Mesenchymal stem cell (in vitro differentiated cells and primary cell): ENCODE measurements around the gene ADAM12.

Experiments
- DNase-seq: peaks from one replicate; pipeline ENCODE4 v3.0.0-alpha.2; 2013
- H2AFZ ChIP-seq: one replicate; pipeline ENCODE4 v1.6.1; 2013; ENCODE audit warnings: low read depth, mild to moderate bottlenecking, control low read depth, inconsistent platforms, low read length, moderate library complexity
- H2AK5ac ChIP-seq: 2 replicates; pipeline ENCODE4 v1.6.1; 2013; ENCODE audit warnings: low read length, moderate library complexity, mild to moderate bottlenecking, inconsistent platforms; ENCODE audit not compliant: severe bottlenecking
- H2BK120ac ChIP-seq: one replicate; pipeline ENCODE4 v1.6.1; 2013; ENCODE audit warnings: low read depth, mild to moderate bottlenecking, inconsistent platforms, low read length, moderate library complexity
- H2BK12ac ChIP-seq, 2 experiments: one replicate each; pipeline ENCODE4 v1.6.1; 2013; ENCODE audit warnings: inconsistent platforms in 2 of 2, low read length in 2 of 2, mild to moderate bottlenecking in 2 of 2, moderate library complexity in 2 of 2, control low read depth in 1 of 2
- H2BK15ac ChIP-seq: one replicate; pipeline ENCODE4 v1.6.1; 2013; ENCODE audit warnings: mild to moderate bottlenecking, low read depth, inconsistent platforms; ENCODE audit not compliant: poor library complexity, severe bottlenecking
- H2BK5ac ChIP-seq: 2 replicates; pipeline ENCODE4 v1.6.1; 2013; ENCODE audit warnings: low read depth, mild to moderate bottlenecking, low read length, control low read depth, inconsistent platforms; ENCODE audit not compliant: poor library complexity, severe bottlenecking
- H3K14ac ChIP-seq, 2 experiments: one replicate each; pipeline ENCODE4 v1.6.1; 2013; ENCODE audit warnings: inconsistent platforms in 2 of 2, low read length in 2 of 2, control low read depth in 1 of 2, mild to moderate bottlenecking in 1 of 2, moderate library complexity in 1 of 2
- H3K18ac ChIP-seq, 2 experiments: one replicate each; pipeline ENCODE4 v1.6.1; 2013; ENCODE audit warnings: inconsistent platforms in 2 of 2, low read length in 2 of 2, control low read depth in 1 of 2, low read depth in 1 of 2, mild to moderate bottlenecking in 1 of 2
- H3K23ac ChIP-seq, 2 experiments: one replicate each; pipeline ENCODE4 v1.6.1; 2013; ENCODE audit warnings: inconsistent platforms in 2 of 2, low read length in 2 of 2, mild to moderate bottlenecking in 2 of 2, moderate library complexity in 2 of 2, control low read depth in 1 of 2
- H3K27ac ChIP-seq: 2 replicates; pipeline ENCODE4 v1.5.1; 2013; ENCODE audit warnings: mild to moderate bottlenecking, moderate library complexity, low read length, control low read depth, inconsistent platforms; ENCODE audit not compliant: poor library complexity, severe bottlenecking
- H3K27me3 ChIP-seq, 2 experiments: 2 replicates each; pipeline versions ENCODE4 v1.6.1 to v1.7.0; 2013; ENCODE audit warnings: low read length in 2 of 2, mild to moderate bottlenecking in 2 of 2, moderate library complexity in 2 of 2, control low read depth in 1 of 2, inconsistent platforms in 1 of 2; ENCODE audit not compliant: control insufficient read depth in 1 of 2, insufficient read depth in 1 of 2
- H3K36me3 ChIP-seq, 2 experiments: 2 replicates each; pipeline versions ENCODE4 v1.6.1 to v1.7.0; 2013; ENCODE audit warnings: low read length in 2 of 2, control low read depth in 1 of 2, inconsistent platforms in 1 of 2, low read depth in 1 of 2, mild to moderate bottlenecking in 1 of 2; ENCODE audit not compliant: insufficient read depth in 2 of 2, control insufficient read depth in 1 of 2
- H3K4ac ChIP-seq, 2 experiments: one replicate each; pipeline ENCODE4 v1.6.1; 2013; ENCODE audit warnings: inconsistent platforms in 2 of 2, low read length in 2 of 2, mild to moderate bottlenecking in 2 of 2, moderate library complexity in 2 of 2, control low read depth in 1 of 2, low read depth in 1 of 2
- H3K4me1 ChIP-seq: 2 replicates; pipeline ENCODE4 v1.6.1; 2013; ENCODE audit warnings: low read depth, low read length, control low read depth; ENCODE audit not compliant: control insufficient read depth, insufficient read depth
- H3K4me2 ChIP-seq: 2 replicates; pipeline ENCODE4 v1.6.1; 2013; ENCODE audit warnings: low read length, mild to moderate bottlenecking, inconsistent platforms; ENCODE audit not compliant: poor library complexity, severe bottlenecking
- H3K4me3 ChIP-seq, 2 experiments: 2 replicates each; pipeline versions ENCODE4 v1.5.1 to v1.7.0; 2013; ENCODE audit warnings: low read length in 2 of 2, mild to moderate bottlenecking in 2 of 2, control low read depth in 1 of 2, low read depth in 1 of 2; ENCODE audit not compliant: insufficient read depth in 1 of 2
- H3K79me1 ChIP-seq: replicated peaks from 2 replicates; pipeline ENCODE4 v1.6.1; 2013; ENCODE audit warnings: mild to moderate bottlenecking, control low read depth, low read length, inconsistent platforms; ENCODE audit not compliant: poor library complexity, severe bottlenecking
- H3K9ac ChIP-seq: 2 replicates; pipeline ENCODE4 v1.7.0; 2013; ENCODE audit warnings: mild to moderate bottlenecking, low read length, moderate library complexity
- H3K9me3 ChIP-seq: 2 replicates; pipeline ENCODE4 v1.7.0; 2013; ENCODE audit warnings: mild to moderate bottlenecking, low read length; ENCODE audit not compliant: control insufficient read depth
- H4K8ac ChIP-seq: one replicate; pipeline ENCODE4 v1.6.1; 2013; ENCODE audit warnings: inconsistent platforms, mild to moderate bottlenecking, low read length, moderate library complexity
- H4K91ac ChIP-seq: one replicate; pipeline ENCODE4 v1.6.1; 2013; ENCODE audit warnings: mild to moderate bottlenecking, low read length, inconsistent platforms
- WGBS: methylation state at CpG from one replicate; pipeline ENCODE4 v1.1.7; 2013; ENCODE audit warnings: mixed read lengths; 5-methylcytosine and 5-hydroxymethylcytosine counted together

Gene ADAM12

DNA sequence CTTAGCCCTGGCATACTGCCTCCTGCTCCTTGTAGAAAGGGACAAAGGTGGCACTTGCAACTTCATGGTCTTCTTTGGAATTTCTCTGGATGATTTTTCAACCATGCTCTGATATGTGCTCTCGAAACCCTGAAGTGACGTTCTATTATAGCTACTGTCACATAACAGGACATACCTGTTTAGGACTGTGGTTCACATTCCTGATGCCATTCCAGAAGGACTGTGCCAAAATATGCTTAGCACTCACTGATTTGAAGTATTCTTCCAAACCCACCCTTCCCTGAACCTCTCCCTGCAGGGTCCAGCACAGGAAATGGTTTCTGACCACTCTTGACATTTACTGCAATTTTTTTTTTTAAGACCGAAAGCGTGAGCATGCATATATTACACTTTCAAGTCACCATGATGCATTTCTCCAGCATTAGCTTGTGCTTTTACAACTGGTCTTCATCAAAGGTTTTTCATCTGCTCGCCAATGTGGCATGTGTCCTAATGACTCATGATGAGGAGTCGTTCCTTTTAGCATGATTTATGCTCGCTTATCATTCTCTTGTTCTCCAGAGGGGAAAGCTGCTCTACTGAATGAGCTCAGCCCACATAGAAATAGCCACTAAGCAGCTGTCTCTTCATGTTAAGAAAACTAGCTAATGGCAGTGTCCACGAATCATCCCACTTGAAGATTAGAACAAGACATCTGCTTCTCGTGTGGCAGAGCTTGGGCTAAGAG, 135.2 kb downstream of the ADAM12 start:
- peak overlapping the region; percentile 75 for H3K9ac ChIP-seq
- peak overlapping the region in 1 of 2 experiments; percentile 64 for H3K14ac ChIP-seq
- H3K9me3 ChIP-seq: peaks cover 4% of the 10 kb centered on the region
- no peak overlapping the region for H3K4me2 ChIP-seq
- peak overlapping the region; percentile 82 for H2BK120ac ChIP-seq
- no peak overlapping the region for H3K4me3 ChIP-seq
- peak overlapping the region; percentile 40 for H3K27ac ChIP-seq
- H4K8ac ChIP-seq: peak overlapping the region; percentile 86
- H2BK5ac ChIP-seq: no peak overlapping the region
- peak overlapping the region; percentile 78 to 99 for H3K18ac ChIP-seq
- H2AFZ ChIP-seq: no peak overlapping the region
- peak overlapping the region; percentile 98 for H4K91ac ChIP-seq
- no peaks in the 10 kb centered on the region for H3K27me3 ChIP-seq
- 2% methylated on average over 8 of the region's 9 CpGs for WGBS
- peak overlapping the region; percentile 66 to 98 for H3K4ac ChIP-seq
- H2AK5ac ChIP-seq: peak overlapping the region; percentile 35
- H3K36me3 ChIP-seq: peaks cover 19 to 51% of the 10 kb centered on the region in 2 experiments
- peak; percentile 99 for DNase-seq
- peak overlapping the region; percentile 99 to 100 for H2BK12ac ChIP-seq
- peaks cover 12% of the 10 kb centered on the region for H3K4me1 ChIP-seq
- no peak overlapping the region for H2BK15ac ChIP-seq
- H3K23ac ChIP-seq: peak overlapping the region in 1 of 2 experiments; percentile 43
- H3K79me1 ChIP-seq: peaks cover 21% of the 10 kb centered on the region

DNA sequence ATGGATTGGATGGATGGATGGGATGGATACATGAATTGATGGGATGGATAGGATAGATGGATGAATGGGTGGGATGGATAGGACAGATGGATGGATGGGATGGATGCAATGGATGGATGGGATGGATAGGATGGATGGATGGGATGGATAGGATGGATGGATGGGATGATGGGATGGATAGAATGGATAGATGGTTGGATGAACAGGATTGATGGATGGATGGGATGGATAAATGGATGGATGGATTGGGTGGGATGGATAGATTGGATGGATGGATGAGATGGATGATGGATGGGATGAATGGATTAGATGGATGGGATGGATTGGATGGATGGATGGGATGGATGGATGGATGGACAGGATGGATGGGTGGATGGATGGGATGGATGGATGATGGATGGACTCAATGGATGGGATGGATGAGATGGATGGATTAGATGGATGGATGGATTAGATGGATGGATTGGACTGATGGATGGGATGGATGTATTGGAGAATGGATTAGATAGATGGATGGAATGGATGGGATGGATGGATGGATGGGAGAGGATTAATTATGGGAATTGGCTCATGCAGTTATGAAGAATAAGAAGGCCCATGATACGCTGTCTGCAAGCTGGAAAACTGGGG, 136.4 kb downstream of the ADAM12 start:
- H2BK15ac ChIP-seq: no peak overlapping the region
- H3K4ac ChIP-seq: peak overlapping the region in 1 of 2 experiments; percentile 98
- no peak overlapping the region for H2AK5ac ChIP-seq
- H2BK5ac ChIP-seq: no peak overlapping the region
- peak overlapping the region; percentile 27 for H4K8ac ChIP-seq
- H3K4me2 ChIP-seq: no peak overlapping the region
- no peak overlapping the region for H3K23ac ChIP-seq
- peaks cover 19 to 48% of the 10 kb centered on the region in 2 experiments for H3K36me3 ChIP-seq
- H2BK120ac ChIP-seq: no peak overlapping the region
- H3K4me1 ChIP-seq: peaks cover 15% of the 10 kb centered on the region
- no peak overlapping the region for H3K9ac ChIP-seq
- 100% methylated on average over 1 of the region's 1 CpG for WGBS
- H2AFZ ChIP-seq: no peak overlapping the region
- peak overlapping the region; percentile 94 for H4K91ac ChIP-seq
- peaks cover 19% of the 10 kb centered on the region for H3K79me1 ChIP-seq
- H2BK12ac ChIP-seq: peak overlapping the region; percentile 99 to 100
- peaks cover 4% of the 10 kb centered on the region for H3K9me3 ChIP-seq
- no peak for DNase-seq
- H3K4me3 ChIP-seq: no peak overlapping the region
- no peaks in the 10 kb centered on the region for H3K27me3 ChIP-seq
- H3K27ac ChIP-seq: no peak overlapping the region
- H3K14ac ChIP-seq: peak overlapping the region in 1 of 2 experiments; percentile 97
- peak overlapping the region; percentile 48 to 99 for H3K18ac ChIP-seq

DNA sequence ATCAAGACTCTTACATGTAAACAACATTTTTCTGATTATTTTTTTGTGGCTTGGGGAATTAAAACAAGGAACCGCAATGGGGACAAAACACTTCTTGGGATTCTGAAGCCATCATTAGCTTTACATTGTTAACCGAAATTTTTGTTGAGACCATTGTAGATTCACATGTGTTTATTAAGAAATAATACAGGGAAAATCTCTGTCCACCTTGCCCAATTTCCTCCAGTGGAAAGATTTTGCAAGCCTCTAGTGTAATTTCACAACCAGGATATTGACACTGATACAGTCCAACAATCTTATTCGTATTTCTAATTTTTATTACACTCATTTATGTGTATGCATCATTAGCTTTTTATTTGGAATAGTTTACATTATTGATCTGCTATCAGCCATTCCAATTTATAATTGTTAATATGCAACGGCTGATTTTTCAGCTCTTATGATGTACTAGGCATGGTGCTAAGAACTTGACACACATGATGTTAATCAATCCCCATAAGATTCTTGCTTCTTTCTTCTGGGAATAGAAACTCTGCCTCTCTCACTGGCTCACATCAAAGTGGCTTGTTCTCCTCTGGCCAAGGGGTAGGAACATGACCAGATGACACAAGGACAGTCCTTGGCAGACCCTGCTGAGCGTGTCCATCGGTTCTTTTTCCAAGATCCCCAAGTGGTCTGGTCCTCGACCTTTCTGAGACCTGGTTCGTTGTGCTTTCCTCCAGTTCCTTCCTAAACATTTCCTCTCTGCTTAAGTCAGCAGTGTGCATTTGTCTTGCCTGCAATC, 137.6 kb downstream of the ADAM12 start:
- Histone ChIP-seq H3K18ac (peak overlapping the region; percentile 10 to 50), H3K27ac (no peak overlapping the region), H3K9me3 (peaks cover 4% of the 10 kb centered on the region), H2BK5ac (no peak overlapping the region), H3K79me1 (peaks cover 14% of the 10 kb centered on the region), H4K8ac (peak overlapping the region; percentile 37), H2BK15ac (no peak overlapping the region), H2BK120ac (peak overlapping the region; percentile 74), H3K9ac (peak overlapping the region; percentile 48), H2BK12ac (peak overlapping the region in 1 of 2 experiments; percentile 50), H3K36me3 (peaks cover 19 to 38% of the 10 kb centered on the region in 2 experiments), H2AFZ (no peak overlapping the region), H3K14ac (no peak overlapping the region), H3K4ac (peak overlapping the region in 1 of 2 experiments; percentile 50), H3K4me1 (peaks cover 15% of the 10 kb centered on the region), H3K23ac (no peak overlapping the region), H4K91ac (peak overlapping the region; percentile 71), H3K4me2 (no peak overlapping the region), H3K27me3 (no peaks in the 10 kb centered on the region), H2AK5ac (no peak overlapping the region), H3K4me3 (no peak overlapping the region)
- DNase-seq: peak; percentile 68
- 75% methylated on average over 5 of the region's 8 CpGs for WGBS
